ENCODE data around the gene FSD1.

FSD1 gene

GRCh38 chr19:4359627-4360000 lies 55.2 kb downstream of the FSD1 start:
- H3K4me3 ChIP-seq (replicated peaks in 1 of 2; ENCODE audit: low read depth in 2 of 2, low read length in 2 of 2) = no peak overlapping the region
- TF ChIP-seq CTCF (IDR thresholded peaks at IDR 0.05; ENCODE audit: low read depth, low read length) = no peak
- DNase-seq (ENCODE audit: low read depth in 2 of 2) = no peak

- DNase-seq (ENCODE audit: low read depth in 2 of 2) = no peak
- no peak for TF ChIP-seq CTCF (IDR thresholded peaks at IDR 0.05; ENCODE audit: low read depth, low read length)
- no peak overlapping the region for H3K4me3 ChIP-seq (replicated peaks in 1 of 2; ENCODE audit: low read depth in 2 of 2, low read length in 2 of 2)
These were observed 55.7 kb downstream of the FSD1 start for GRCh38 chr19:4360081-4360569.

GRCh38 chr19:4360641-4361151 lies 56.3 kb downstream of the FSD1 start:
- H3K4me3 ChIP-seq (replicated peaks in 1 of 2; ENCODE audit: low read depth in 2 of 2, low read length in 2 of 2) = no peak overlapping the region
- TF ChIP-seq CTCF (IDR thresholded peaks at IDR 0.05; ENCODE audit: low read depth, low read length) = no peak
- no peak for DNase-seq (ENCODE audit: low read depth in 2 of 2)

GRCh38 chr19:4361152-4362046 lies 57.0 kb downstream of the FSD1 start:
- no peak for DNase-seq (ENCODE audit: low read depth in 2 of 2)
- no peak for TF ChIP-seq CTCF (IDR thresholded peaks at IDR 0.05; ENCODE audit: low read depth, low read length)
- no peak overlapping the region for H3K4me3 ChIP-seq (replicated peaks in 1 of 2; ENCODE audit: low read depth in 2 of 2, low read length in 2 of 2)

- no peak for TF ChIP-seq CTCF (IDR thresholded peaks at IDR 0.05; ENCODE audit: low read depth, low read length)
- H3K4me3 ChIP-seq (replicated peaks in 1 of 2; ENCODE audit: low read depth in 2 of 2, low read length in 2 of 2) = no peak overlapping the region
- DNase-seq (ENCODE audit: low read depth in 2 of 2) = no peak
These were observed 57.9 kb downstream of the FSD1 start for GRCh38 chr19:4362101-4362828.

GRCh38 chr19:4362831-4363545 lies 58.6 kb downstream of the FSD1 start:
- TF ChIP-seq CTCF (IDR thresholded peaks at IDR 0.05; ENCODE audit: low read depth, low read length) = peak; percentile 13
- H3K4me3 ChIP-seq (replicated peaks in 1 of 2; ENCODE audit: low read depth in 2 of 2, low read length in 2 of 2) = no peak overlapping the region
- DNase-seq (ENCODE audit: low read depth in 2 of 2) = no peak
